Activated CD8-positive, alpha-beta memory T cell treated with anti-CD3 and anti-CD28 coated beads for 1 hour (primary cell): ENCODE measurements around the gene SYT6.

Experiments
- DNase-seq, 2 donors: peaks; one replicate each; pipeline ENCODE4 v3.0.0-alpha.2; 2020; ENCODE audit warnings: low read depth in 1 of 2; ENCODE audit errors: extremely low read depth in 1 of 2

The SYT6 gene

GRCh38 chr1:114122941-114123618, 30.6 kb downstream of the SYT6 start:
- no peak for DNase-seq

- no peak for DNase-seq
These were observed 35.2 kb downstream of the SYT6 start for GRCh38 chr1:114118351-114118990.

- no peak for DNase-seq
These were observed 36.0 kb downstream of the SYT6 start for GRCh38 chr1:114117654-114118053.

- no peak for DNase-seq
These were observed 37.6 kb downstream of the SYT6 start for GRCh38 chr1:114116086-114116485.

- no peak for DNase-seq
These were observed 39.2 kb downstream of the SYT6 start for GRCh38 chr1:114114185-114115094.

- no peak for DNase-seq
These were observed 40.1 kb downstream of the SYT6 start for GRCh38 chr1:114113411-114114184.

GRCh38 chr1:114112775-114113174, 40.9 kb downstream of the SYT6 start:
- DNase-seq, result no peak

GRCh38 chr1:114111731-114112641, 41.7 kb downstream of the SYT6 start:
- no peak for DNase-seq

GRCh38 chr1:114109981-114110380, 43.7 kb downstream of the SYT6 start:
- no peak for DNase-seq

GRCh38 chr1:114108751-114109255, 44.9 kb downstream of the SYT6 start:
- no peak for DNase-seq

- DNase-seq, result no peak
These were observed 45.9 kb downstream of the SYT6 start for GRCh38 chr1:114107474-114108435.

GRCh38 chr1:114105421-114105979, 48.2 kb downstream of the SYT6 start:
- DNase-seq, result no peak

- DNase-seq, result no peak
These were observed 48.7 kb downstream of the SYT6 start for GRCh38 chr1:114104949-114105348.

- DNase-seq, result no peak
These were observed 49.7 kb downstream of the SYT6 start for GRCh38 chr1:114103992-114104391.

GRCh38 chr1:114102136-114102535, 51.5 kb downstream of the SYT6 start:
- no peak for DNase-seq

- no peak for DNase-seq
These were observed 53.5 kb downstream of the SYT6 start for GRCh38 chr1:114100148-114100547.

GRCh38 chr1:114099268-114099667, 54.4 kb downstream of the SYT6 start:
- no peak for DNase-seq

GRCh38 chr1:114097109-114097508, 56.6 kb downstream of the SYT6 start:
- no peak for DNase-seq
